Body of pancreas (tissue), 4 donors: ENCODE measurements around the gene LPAR6. TPM values are rescaled to one million over a fixed set of nuclear protein-coding genes. Genes with fewer than 3 reads are reported as not detected.
"Not testable (repeated sequence)": the region's sequence is repeated elsewhere in the genome, so short reads cannot be mapped to it uniquely, and the experiment has no call there.

Experiments used
- ATAC-seq: fragments of 150-250 bp; one replicate; pipeline ENCODE4 v1.9.1; 2016
- DNase-seq, 4 donors: peaks; one replicate each; pipeline ENCODE4 v3.0.0-alpha.2; 2019
- H3K27ac ChIP-seq, 4 donors: fragments of 200-600 bp; sonication (generic); 1 replicate in 3 of 4; 2 replicates in 1 of 4; pipeline versions ENCODE4 v1.5.1 to v1.6.1; 2016 to 2019; ENCODE audit warnings: mild to moderate bottlenecking in 1 of 4, mixed read lengths in 1 of 4, moderate library complexity in 1 of 4
- H3K27me3 ChIP-seq, 2 donors: fragments of 200-600 bp; sonication (generic); one replicate each; pipeline ENCODE4 v1.6.0; 2016; ENCODE audit warnings: mild to moderate bottlenecking in 1 of 2
- H3K36me3 ChIP-seq, 2 donors: fragments of 200-600 bp; sonication (generic); replicated peaks in 1 of 2; 2 replicates each; pipeline ENCODE4 v1.5.1; 2016; ENCODE audit warnings: low read depth in 2 of 2; ENCODE audit not compliant: insufficient read depth in 1 of 2
- H3K4me1 ChIP-seq: fragments of 200-600 bp; sonication (generic); one replicate; pipeline ENCODE4 v1.6.0; 2016
- H3K4me3 ChIP-seq, 2 donors: fragments of 200-600 bp; sonication (generic); 1 replicate in 1 of 2; 2 replicates in 1 of 2; pipeline ENCODE4 v1.5.1; 2016 to 2019
- H3K9me3 ChIP-seq, 3 donors: fragments of 200-600 bp; sonication (generic); 1 replicate in 2 of 3; 2 replicates in 1 of 3; pipeline ENCODE4 v1.5.1; 2016
- CTCF ChIP-seq, 7 experiments: fragments of 450-650 bp in 4 of 7; fragments of 200-600 bp in 3 of 7; sonication (generic) in 3 of 7; IDR thresholded peaks; one replicate each; pipeline ENCODE4 v1.5.1; 2016 to 2019; ENCODE audit warnings: antibody characterized with exemption in 7 of 7
- POLR2A ChIP-seq, 3 donors: fragments of 450-650 bp; IDR thresholded peaks; one replicate each; pipeline ENCODE4 v1.6.1; 2016; ENCODE audit warnings: antibody characterized with exemption in 3 of 3, mild to moderate bottlenecking in 2 of 3
- WGBS, 2 donors: methylation state at CpG; one replicate each; pipeline ENCODE4 v1.1.5; 2017; 5-methylcytosine and 5-hydroxymethylcytosine counted together
- intact Hi-C: fragments of 100-400 bp; cut with DNase I; formaldehyde crosslinking; loops from one replicate; pipeline ENCODE4 v1.15.1; 2023
- total RNA-seq, 2 donors: library from RNA; depleted of rRNA; stranded (reverse); fragments of >200 nt; gene quantifications; one replicate each; pipeline ENCODE4 v1.1.0, GENCODE V29; 2016

The LPAR6 gene
- total RNA-seq, 2 donors from 2014 or later = 6.3 to 11.7 TPM

GRCh38 chr13:48429886-48430285 is 17.0 kb upstream of the LPAR6 start:
- ATAC-seq (no peak), DNase-seq (no peak)
- TF ChIP-seq CTCF (IDR thresholded peaks at IDR 0.05) = no peak
- TF ChIP-seq POLR2A (IDR thresholded peaks at IDR 0.05) = no peak
- Histone ChIP-seq H3K36me3 (no peaks in the 10 kb centered on the region), H3K27me3 (no peaks in the 10 kb centered on the region), H3K4me3 (no peak overlapping the region), H3K27ac (no peak overlapping the region), H3K9me3 (no peaks in the 10 kb centered on the region), H3K4me1 (peaks cover 11% of the 10 kb centered on the region)
- intact Hi-C loops = no loop called here

DNA sequence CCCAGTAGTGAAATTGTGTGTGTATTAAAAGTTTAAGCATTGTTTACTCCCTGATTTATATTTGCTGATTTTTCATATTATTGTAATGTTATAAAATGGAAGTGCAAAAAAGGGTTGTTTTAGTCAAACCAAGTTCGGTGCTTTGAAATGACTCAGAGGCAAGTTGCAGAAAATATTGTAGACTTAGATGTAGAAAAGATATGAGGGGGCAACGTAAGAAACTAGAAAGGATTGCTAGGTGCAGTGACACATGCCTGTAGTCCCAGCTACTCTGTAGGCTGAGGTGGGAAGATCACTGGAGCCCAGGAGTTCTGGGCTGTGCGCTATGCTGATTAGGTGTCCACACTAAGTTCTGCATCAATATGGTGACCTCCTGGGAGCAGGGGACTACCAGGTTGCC is 16.1 kb upstream of the LPAR6 start:
- ATAC-seq (no peak), DNase-seq (no peak)
- no peaks in the 10 kb centered on the region for H3K36me3 ChIP-seq
- H3K4me1 ChIP-seq = peaks cover 11% of the 10 kb centered on the region
- no peak for TF ChIP-seq POLR2A (IDR thresholded peaks at IDR 0.05)
- TF ChIP-seq CTCF (IDR thresholded peaks at IDR 0.05) = no peak
- H3K9me3 ChIP-seq = no peaks in the 10 kb centered on the region
- 94% methylated on average over 3 of the region's 3 CpGs for WGBS, 2 donors
- H3K27ac ChIP-seq = no peak overlapping the region
- no peaks in the 10 kb centered on the region for H3K27me3 ChIP-seq
- H3K4me3 ChIP-seq = no peak overlapping the region
- intact Hi-C loops = no loop called here

- H3K27ac ChIP-seq, ATAC-seq, intact Hi-C loops, H3K4me1 ChIP-seq, DNase-seq, H3K9me3 ChIP-seq, H3K4me3 ChIP-seq, H3K27me3 ChIP-seq, H3K36me3 ChIP-seq: not testable (repeated sequence)
- WGBS, 2 donors = 79 to 83% methylated on average over 9 of the region's 9 CpGs
Observed at GRCh38 chr13:48426755-48427298, 13.9 kb upstream of the LPAR6 start.

- no peak for DNase-seq
- ATAC-seq = no peak
- intact Hi-C loops = no loop called here
- TF ChIP-seq POLR2A (IDR thresholded peaks at IDR 0.05) = no peak
- H3K9me3 ChIP-seq = no peaks in the 10 kb centered on the region
- no peaks in the 10 kb centered on the region for H3K36me3 ChIP-seq
- no peak overlapping the region for H3K4me3 ChIP-seq
- no peak overlapping the region for H3K27ac ChIP-seq
- no peaks in the 10 kb centered on the region for H3K4me1 ChIP-seq
- H3K27me3 ChIP-seq = no peaks in the 10 kb centered on the region
Observed at GRCh38 chr13:48426052-48426451, 13.1 kb upstream of the LPAR6 start.

DNA sequence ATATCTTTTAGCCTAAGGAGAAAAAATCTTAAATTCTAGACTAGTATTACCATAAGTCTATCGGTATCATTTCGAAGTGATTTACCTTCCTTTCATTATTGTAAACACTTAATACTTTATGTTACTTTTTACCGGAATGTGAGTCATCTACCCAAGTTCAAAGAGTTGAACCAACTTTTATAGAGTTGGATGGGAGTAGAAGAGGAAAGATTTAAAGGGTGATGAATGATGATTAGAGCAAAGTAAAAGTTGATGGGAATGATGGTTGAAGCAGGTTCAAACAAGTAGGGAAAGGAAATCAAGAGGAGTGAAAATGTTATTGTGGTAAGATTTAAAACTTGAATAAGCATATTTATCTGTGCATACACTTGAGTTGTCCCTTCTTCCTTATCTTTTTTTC is 11.3 kb upstream of the LPAR6 start:
- ATAC-seq (no peak), DNase-seq (no peak)
- H3K36me3 ChIP-seq = no peaks in the 10 kb centered on the region
- WGBS, 2 donors = 91 to 97% methylated on average over 3 of the region's 3 CpGs
- TF ChIP-seq CTCF (IDR thresholded peaks at IDR 0.05) (no peak), POLR2A (IDR thresholded peaks at IDR 0.05) (no peak)
- intact Hi-C loops = no loop called here
- H3K9me3 ChIP-seq = no peaks in the 10 kb centered on the region
- H3K4me1 ChIP-seq = no peaks in the 10 kb centered on the region
- H3K27me3 ChIP-seq = no peaks in the 10 kb centered on the region
- H3K27ac ChIP-seq = no peak overlapping the region
- H3K4me3 ChIP-seq = no peak overlapping the region

- H3K36me3 ChIP-seq, H3K4me3 ChIP-seq, H3K9me3 ChIP-seq, H3K27ac ChIP-seq, H3K27me3 ChIP-seq, DNase-seq, intact Hi-C loops, H3K4me1 ChIP-seq, ATAC-seq: not testable (repeated sequence)
- 94 to 98% methylated on average over 5 of the region's 5 CpGs for WGBS, 2 donors
Observed at GRCh38 chr13:48422003-48422402, 9.1 kb upstream of the LPAR6 start.
